H9 (cell line): Measurements from ENCODE around the gene HEPN1. TPM values are rescaled to one million over a fixed set of nuclear protein-coding genes. Genes with fewer than 3 reads are reported as not detected.

ENCODE experiments used
- DNase-seq: peaks from one replicate; pipeline ENCODE4 v3.0.0-alpha.2; 2017
- H2AFZ ChIP-seq: one replicate; pipeline ENCODE4 v1.6.1; 2013; ENCODE audit warnings: mild to moderate bottlenecking, low read length, control low read depth, moderate library complexity
- H2AK5ac ChIP-seq: 2 replicates; pipeline ENCODE4 v1.6.1; 2013; ENCODE audit warnings: low read length, control low read depth, mixed read lengths; ENCODE audit not compliant: insufficient read length
- H2BK120ac ChIP-seq: one replicate; pipeline ENCODE4 v1.6.1; 2013; ENCODE audit warnings: low read depth, mild to moderate bottlenecking, low read length, control low read depth, inconsistent platforms; ENCODE audit not compliant: poor library complexity, severe bottlenecking
- H2BK12ac ChIP-seq: 2 replicates; pipeline ENCODE4 v1.6.1; 2013; ENCODE audit warnings: low read length, control low read depth, mixed read lengths, low read depth; ENCODE audit not compliant: insufficient read length
- H2BK15ac ChIP-seq: 2 replicates; pipeline ENCODE4 v1.6.1; 2013; ENCODE audit warnings: low read depth, low read length, control low read depth
- H2BK20ac ChIP-seq: one replicate; pipeline ENCODE4 v1.6.1; 2013; ENCODE audit warnings: low read depth, mild to moderate bottlenecking, low read length, control low read depth, inconsistent platforms; ENCODE audit not compliant: poor library complexity, severe bottlenecking
- H2BK5ac ChIP-seq: 2 replicates; pipeline ENCODE4 v1.6.1; 2013; ENCODE audit warnings: low read length, control low read depth, mixed read lengths; ENCODE audit not compliant: insufficient read length
- H3K14ac ChIP-seq: 2 replicates; pipeline ENCODE4 v1.6.1; 2013; ENCODE audit warnings: low read length, control low read depth; ENCODE audit not compliant: insufficient read depth
- H3K18ac ChIP-seq: 2 replicates; pipeline ENCODE4 v1.6.1; 2013; ENCODE audit warnings: low read depth, mild to moderate bottlenecking, mixed read lengths, low read length, control low read depth; ENCODE audit not compliant: insufficient read length
- H3K23ac ChIP-seq: 2 replicates; pipeline ENCODE4 v1.6.1; 2013; ENCODE audit warnings: low read length, control low read depth, mixed read lengths, low read depth; ENCODE audit not compliant: insufficient read length
- H3K23me2 ChIP-seq: 2 replicates; pipeline ENCODE4 v1.6.1; 2013; ENCODE audit warnings: low read depth, mild to moderate bottlenecking, mixed read lengths, low read length, control low read depth; ENCODE audit not compliant: insufficient read length, poor library complexity, severe bottlenecking
- H3K27ac ChIP-seq: 2 replicates; pipeline ENCODE4 v1.5.1; 2013; ENCODE audit warnings: low read length, control low read depth, mixed read lengths, low read depth; ENCODE audit not compliant: insufficient read length
- H3K27me3 ChIP-seq: 2 replicates; pipeline ENCODE4 v1.6.1; 2013; ENCODE audit warnings: low read length, control low read depth, inconsistent platforms; ENCODE audit not compliant: insufficient read depth
- H3K4ac ChIP-seq: 2 replicates; pipeline ENCODE4 v1.6.1; 2013; ENCODE audit warnings: low read depth, mild to moderate bottlenecking, control low read depth, inconsistent platforms, low read length, moderate library complexity
- H3K4me1 ChIP-seq: 2 replicates; pipeline ENCODE4 v1.6.1; 2013; ENCODE audit warnings: low read length, control low read depth, inconsistent platforms; ENCODE audit not compliant: insufficient read depth
- H3K4me2 ChIP-seq: 2 replicates; pipeline ENCODE4 v1.6.1; 2013; ENCODE audit warnings: low read length, control low read depth, mixed read lengths; ENCODE audit not compliant: insufficient read length, insufficient read depth
- H3K56ac ChIP-seq: 2 replicates; pipeline ENCODE4 v1.6.1; 2013; ENCODE audit warnings: low read depth, mild to moderate bottlenecking, mixed read lengths, low read length, control low read depth; ENCODE audit not compliant: insufficient read length
- H3K79me1 ChIP-seq: 2 replicates; pipeline ENCODE4 v1.6.1; 2013; ENCODE audit warnings: low read depth, mild to moderate bottlenecking, moderate library complexity, low read length, control low read depth, inconsistent platforms; ENCODE audit not compliant: insufficient read depth, poor library complexity, severe bottlenecking
- H3K79me2 ChIP-seq: 2 replicates; pipeline ENCODE4 v1.6.1; 2013; ENCODE audit warnings: low read length, control low read depth, inconsistent platforms; ENCODE audit not compliant: insufficient read depth
- H3K9ac ChIP-seq: 2 replicates; pipeline ENCODE4 v1.6.1; 2013; ENCODE audit warnings: low read length, control low read depth, mixed read lengths; ENCODE audit not compliant: insufficient read length; ENCODE audit errors: extremely low read depth
- H3K9me3 ChIP-seq: one replicate; pipeline ENCODE4 v1.6.1; 2013; ENCODE audit warnings: low read depth, low read length, inconsistent platforms; ENCODE audit not compliant: control insufficient read depth
- H3T11ph ChIP-seq: one replicate; pipeline ENCODE4 v1.6.1; 2013; ENCODE audit warnings: mild to moderate bottlenecking, low read length, control low read depth, inconsistent platforms
- H4K20me1 ChIP-seq: one replicate; pipeline ENCODE4 v1.6.1; 2013; ENCODE audit not compliant: control insufficient read depth, insufficient read length, insufficient read depth
- H4K5ac ChIP-seq: 2 replicates; pipeline ENCODE4 v1.6.1; 2013; ENCODE audit warnings: low read depth, mild to moderate bottlenecking, mixed read lengths, low read length, control low read depth; ENCODE audit not compliant: insufficient read length
- H4K8ac ChIP-seq: replicated peaks from 2 replicates; pipeline ENCODE4 v1.6.1; 2013; ENCODE audit warnings: low read length, control low read depth, mixed read lengths, low read depth; ENCODE audit not compliant: insufficient read length
- H4K91ac ChIP-seq: 2 replicates; pipeline ENCODE4 v1.6.1; 2013; ENCODE audit warnings: low read depth, mild to moderate bottlenecking, moderate library complexity, mixed read lengths, low read length, control low read depth; ENCODE audit not compliant: insufficient read length
- H3K27ac Mint-ChIP-seq, 3 experiments: 2 replicates in 2 of 3; 3 replicates in 1 of 3; pipeline ENCODE4 v1.8.0; 2020 to 2021; ENCODE audit warnings: mixed read lengths in 3 of 3, mild to moderate bottlenecking in 1 of 3, moderate library complexity in 1 of 3
- H3K27me3 Mint-ChIP-seq: 2 replicates; pipeline ENCODE4 v1.8.0; 2021; ENCODE audit warnings: low read depth, mild to moderate bottlenecking, moderate library complexity, mixed read lengths
- H3K36me3 Mint-ChIP-seq, 3 experiments: 2 replicates in 2 of 3; 3 replicates in 1 of 3; pipeline ENCODE4 v1.8.0; 2020 to 2021; ENCODE audit warnings: low read depth in 3 of 3, mixed read lengths in 3 of 3; ENCODE audit not compliant: insufficient read depth in 1 of 3
- H3K4me1 Mint-ChIP-seq, 2 experiments: 2 replicates each; pipeline ENCODE4 v1.8.0; 2020; ENCODE audit warnings: mixed read lengths in 2 of 2
- H3K4me3 Mint-ChIP-seq, 2 experiments: 2 replicates in 1 of 2; 3 replicates in 1 of 2; pipeline ENCODE4 v1.8.0; 2020 to 2021; ENCODE audit warnings: mild to moderate bottlenecking in 2 of 2, mixed read lengths in 2 of 2, moderate library complexity in 1 of 2
- H3K9me3 Mint-ChIP-seq, 2 experiments: 2 replicates in 1 of 2; 3 replicates in 1 of 2; pipeline ENCODE4 v1.8.0; 2020; ENCODE audit warnings: mild to moderate bottlenecking in 2 of 2, mixed read lengths in 2 of 2, moderate library complexity in 1 of 2
- CTCF ChIP-seq: fragments of 200-600 bp; sonication (generic); conservative IDR thresholded peaks from 3 replicates; pipeline ENCODE4 v1.8.0; 2021; ENCODE audit warnings: antibody characterized with exemption, mild to moderate bottlenecking
- WGBS: extraction: QIAGEN DNeasy Blood & Tissue Kit; methylation state at CpG from one replicate; pipeline ENCODE4 v1.1.7; 2013; ENCODE audit warnings: missing lambda C conversion rate, low lambda C conversion rate, mixed read lengths; ENCODE audit not compliant: insufficient read length; ENCODE audit errors: extremely low coverage; 5-methylcytosine and 5-hydroxymethylcytosine counted together
- total RNA-seq: library from RNA; stranded (reverse); gene quantifications from 2 replicates; pipeline ENCODE4 v1.2.1, GENCODE V29; 2021

Gene HEPN1
- total RNA-seq, 1 experiment from 2014 or later: not detected

DNA sequence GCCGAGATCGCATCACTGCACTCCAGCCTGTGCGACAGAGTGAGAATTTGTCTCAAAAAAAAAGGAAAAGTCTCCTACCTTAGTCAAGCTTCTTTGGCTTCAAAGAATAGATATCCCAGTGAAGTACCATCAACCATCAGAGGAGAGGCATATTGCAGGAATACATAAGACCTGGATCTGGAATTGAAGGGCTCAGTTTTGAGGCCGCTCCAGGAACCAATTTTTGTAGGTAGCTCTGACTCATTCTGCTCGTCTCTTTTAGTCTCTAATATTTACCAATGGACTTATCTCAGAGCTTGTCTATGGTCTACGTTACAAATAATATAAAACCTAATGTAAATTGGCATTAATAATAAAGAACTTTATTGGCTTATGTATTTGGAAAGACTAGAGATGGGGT, 26.8 kb downstream of the HEPN1 start:
- Mint-ChIP-seq H3K4me1 (0 out of 4 replicates have a peak, but pooled peaks cover 0 to 2% of the 10 kb centered on the region in 2 experiments), H3K4me3 (no peak overlapping the region), H3K27ac (no peak overlapping the region), H3K9me3 (peaks cover 0 to 7% of the 10 kb centered on the region in 2 experiments; a peak in 2 of 5 replicates), H3K36me3 (no peaks in the 10 kb centered on the region), H3K27me3 (peaks cover 35% of the 10 kb centered on the region)
- Histone ChIP-seq H3K23me2 (no peaks in the 10 kb centered on the region), H2BK12ac (no peak overlapping the region), H4K5ac (no peak overlapping the region), H2BK5ac (no peak overlapping the region), H3K9ac (no peak overlapping the region), H2BK120ac (no peak overlapping the region), H4K8ac (no peak overlapping the region), H2AFZ (no peak overlapping the region), H3K79me2 (no peaks in the 10 kb centered on the region), H3K23ac (no peak overlapping the region), H3K9me3 (no peaks in the 10 kb centered on the region), H2AK5ac (no peak overlapping the region), H3K27ac (no peak overlapping the region), H3K79me1 (no peaks in the 10 kb centered on the region), H3K4me2 (no peak overlapping the region), H3K4ac (no peak overlapping the region), H3T11ph (no peak overlapping the region), H3K27me3 (no peaks in the 10 kb centered on the region), H3K4me1 (no peaks in the 10 kb centered on the region), H4K91ac (no peak overlapping the region), H3K18ac (no peak overlapping the region), H3K56ac (no peak overlapping the region), H4K20me1 (no peaks in the 10 kb centered on the region), H3K14ac (no peak overlapping the region), H2BK15ac (no peak overlapping the region), H2BK20ac (no peak overlapping the region)
- no peak for TF ChIP-seq CTCF
- DNase-seq: no peak
- WGBS: no CpG with 5 or more reads among the region's 6 CpGs
